ENCODE measurements around the gene BRD3.

The BRD3 gene

DNA sequence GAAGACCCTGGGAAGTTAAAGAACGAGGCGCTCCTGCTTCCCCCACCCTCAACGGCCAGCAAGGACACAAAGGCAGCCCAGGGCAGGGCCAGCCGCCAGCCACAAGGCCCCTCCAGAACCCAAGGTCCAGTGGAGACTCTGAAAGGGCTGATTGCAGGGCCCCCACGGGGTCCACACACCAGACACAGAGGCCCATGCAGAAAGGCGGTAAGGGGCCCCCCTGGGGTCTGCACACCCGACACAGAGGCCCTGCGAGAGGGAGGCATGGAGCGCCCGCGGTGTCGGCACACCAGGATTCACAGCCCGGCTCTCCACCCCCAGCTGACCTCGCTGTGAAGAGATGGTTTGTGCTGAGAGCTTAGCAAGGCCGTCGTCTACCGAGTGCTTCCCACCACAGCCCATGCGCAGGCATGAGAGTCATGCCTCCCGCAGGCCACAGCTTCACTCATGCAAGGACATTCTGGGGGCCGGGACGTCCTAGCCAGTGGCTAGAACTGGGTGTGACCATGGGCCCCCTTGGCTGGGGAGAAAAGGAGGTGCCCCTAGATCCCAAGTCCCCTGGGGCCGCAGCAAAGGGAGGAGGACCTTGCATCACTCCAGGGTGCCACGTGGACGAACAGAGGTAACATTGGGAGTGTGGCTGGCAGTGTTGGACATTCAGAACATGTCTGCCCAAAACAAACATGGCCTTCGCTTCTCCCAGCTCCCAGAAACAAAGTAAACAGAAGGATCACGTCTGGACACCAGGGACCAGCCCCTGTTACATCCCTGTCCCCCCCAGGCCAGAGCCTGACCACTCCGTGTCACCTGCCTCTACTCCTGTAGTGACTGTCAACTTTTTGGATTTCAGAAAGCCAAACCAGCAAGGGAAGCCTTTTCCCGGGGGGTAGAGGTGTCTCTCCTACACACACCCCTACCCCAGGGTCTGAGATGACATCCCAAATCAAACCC, 9.8 kb downstream of the BRD3 start:
- TF ChIP-seq POLR2A (IDR thresholded peaks at IDR 0.05; ENCODE audit: low read depth, low read length): no peak
- no peak for TF ChIP-seq TAF1 (IDR thresholded peaks at IDR 0.05; ENCODE audit: borderline replicate concordance, low read depth, low read length)
- no peak for TF ChIP-seq POLR2AphosphoS5 (IDR thresholded peaks at IDR 0.05; ENCODE audit: low read depth, low read length)
- no peak for FAIRE-seq
- DNase-seq (ENCODE audit: insufficient read length): peak; percentile 17

DNA sequence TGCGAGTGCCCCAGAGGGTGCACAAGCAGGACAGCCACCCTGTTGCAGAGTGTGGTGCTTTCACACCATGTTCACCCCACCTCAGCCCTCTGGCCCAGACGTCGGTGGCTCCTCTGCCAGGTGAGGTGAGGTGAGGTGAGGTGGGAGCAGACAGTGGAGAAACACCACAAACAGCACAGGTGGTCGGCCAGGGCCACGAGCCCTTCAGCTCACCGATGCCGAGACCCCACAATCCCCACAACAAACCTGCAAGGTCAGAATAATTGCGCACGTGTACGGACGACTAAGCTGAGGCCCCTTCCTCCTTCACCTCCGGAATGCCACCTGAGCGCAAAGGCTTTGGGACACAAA, 10.5 kb downstream of the BRD3 start:
- TF ChIP-seq POLR2AphosphoS5 (IDR thresholded peaks at IDR 0.05; ENCODE audit: low read depth, low read length) (no peak), POLR2A (IDR thresholded peaks at IDR 0.05; ENCODE audit: low read depth, low read length) (no peak), TAF1 (IDR thresholded peaks at IDR 0.05; ENCODE audit: borderline replicate concordance, low read depth, low read length) (no peak)
- FAIRE-seq: no peak
- DNase-seq (ENCODE audit: insufficient read length): peak; percentile 4

DNA sequence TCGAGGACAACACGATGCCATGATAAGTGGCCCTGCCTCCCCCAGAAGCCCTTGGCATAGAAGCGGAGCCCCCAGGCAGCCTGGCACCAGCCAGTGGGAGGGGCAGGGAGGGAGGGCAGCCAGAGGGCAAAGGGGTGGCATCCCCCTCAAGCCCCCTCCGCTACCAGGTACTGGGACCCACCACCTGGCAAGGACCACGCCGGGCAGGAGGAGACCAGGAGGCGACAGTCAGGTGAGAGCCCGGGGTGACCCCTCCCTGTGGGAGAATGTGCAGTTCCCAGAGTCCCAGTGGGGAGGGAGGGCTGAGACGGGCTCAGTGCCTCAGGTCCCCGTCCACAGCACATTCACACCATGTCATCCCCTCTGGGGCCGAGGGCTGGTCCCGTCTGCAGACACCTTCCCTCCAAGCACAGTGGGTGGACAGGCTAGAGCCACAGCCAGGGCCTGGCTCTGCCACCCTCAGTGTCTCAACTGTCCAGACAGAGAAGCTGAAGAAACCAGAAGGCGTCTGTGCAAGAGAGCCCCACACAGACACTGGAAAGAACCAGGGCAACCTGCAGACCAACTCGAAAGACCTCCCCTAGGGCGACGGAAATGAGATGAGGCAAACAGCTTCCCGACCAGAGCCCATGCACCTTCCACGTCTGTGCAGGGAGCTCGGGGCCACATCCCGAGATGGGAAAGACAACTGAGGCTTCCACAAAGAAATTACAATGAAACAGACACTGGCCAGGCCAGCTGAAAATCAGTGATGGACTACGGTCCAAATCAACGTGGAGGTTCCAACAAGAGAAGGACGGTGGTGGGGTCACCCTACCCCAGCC, 11.1 kb downstream of the BRD3 start:
- DNase-seq (ENCODE audit: insufficient read length): peak; percentile 10
- TF ChIP-seq POLR2AphosphoS5 (IDR thresholded peaks at IDR 0.05; ENCODE audit: low read depth, low read length) (no peak), POLR2A (IDR thresholded peaks at IDR 0.05; ENCODE audit: low read depth, low read length) (no peak), TAF1 (IDR thresholded peaks at IDR 0.05; ENCODE audit: borderline replicate concordance, low read depth, low read length) (no peak)
- no peak for FAIRE-seq

GRCh38 chr9:134055981-134056461, 11.8 kb downstream of the BRD3 start:
- DNase-seq (ENCODE audit: insufficient read length) (no peak), FAIRE-seq (no peak)
- TF ChIP-seq TAF1 (IDR thresholded peaks at IDR 0.05; ENCODE audit: borderline replicate concordance, low read depth, low read length): no peak
- no peak for TF ChIP-seq POLR2A (IDR thresholded peaks at IDR 0.05; ENCODE audit: low read depth, low read length)
- TF ChIP-seq POLR2AphosphoS5 (IDR thresholded peaks at IDR 0.05; ENCODE audit: low read depth, low read length): no peak

GRCh38 chr9:134054891-134055811, 12.7 kb downstream of the BRD3 start:
- FAIRE-seq (no peak), DNase-seq (ENCODE audit: insufficient read length) (no peak)
- no peak for TF ChIP-seq POLR2AphosphoS5 (IDR thresholded peaks at IDR 0.05; ENCODE audit: low read depth, low read length)
- TF ChIP-seq POLR2A (IDR thresholded peaks at IDR 0.05; ENCODE audit: low read depth, low read length): no peak
- no peak for TF ChIP-seq TAF1 (IDR thresholded peaks at IDR 0.05; ENCODE audit: borderline replicate concordance, low read depth, low read length)

DNA sequence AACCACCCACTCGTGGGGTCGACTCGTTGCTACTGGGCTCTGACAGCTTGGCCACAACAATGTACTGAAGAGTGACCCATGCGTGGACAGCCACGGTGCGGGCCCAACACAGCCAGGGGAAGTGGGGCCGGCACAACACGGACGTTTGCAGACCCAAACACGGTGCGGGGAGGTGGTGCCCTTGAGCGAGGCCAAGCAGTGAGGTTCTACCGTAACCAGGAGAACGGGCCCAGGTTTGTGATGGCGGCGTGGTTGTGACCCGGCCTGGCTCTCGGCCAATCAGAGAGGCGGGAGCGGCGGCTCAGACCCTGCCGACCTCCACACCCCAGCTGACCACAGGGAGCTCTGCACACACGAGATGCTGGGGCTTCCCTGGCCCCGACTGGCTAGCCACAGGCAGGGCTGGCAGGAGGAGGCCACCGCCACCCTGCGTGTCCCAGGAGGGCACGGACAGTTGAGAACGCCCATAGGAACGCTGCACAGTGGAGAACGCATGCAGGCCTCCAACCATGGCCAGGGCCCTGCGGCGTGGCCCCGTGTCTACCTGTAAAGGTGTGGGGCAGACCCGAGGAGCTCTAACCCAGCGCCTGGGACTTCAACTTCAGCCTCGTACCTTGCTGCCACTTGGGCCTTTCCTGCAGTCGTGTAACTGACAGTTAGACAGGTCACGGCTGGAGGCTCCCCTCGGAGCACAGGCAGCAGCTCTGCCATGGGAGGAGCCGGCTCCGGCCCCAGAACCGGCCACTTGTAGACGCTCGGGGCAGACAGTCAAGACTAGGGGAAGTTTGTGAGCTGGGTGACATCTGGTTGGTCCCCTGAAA, 13.7 kb downstream of the BRD3 start:
- TF ChIP-seq TAF1 (IDR thresholded peaks at IDR 0.05; ENCODE audit: borderline replicate concordance, low read depth, low read length): no peak
- no peak for TF ChIP-seq POLR2AphosphoS5 (IDR thresholded peaks at IDR 0.05; ENCODE audit: low read depth, low read length)
- DNase-seq (ENCODE audit: insufficient read length): no peak
- no peak for FAIRE-seq

DNA sequence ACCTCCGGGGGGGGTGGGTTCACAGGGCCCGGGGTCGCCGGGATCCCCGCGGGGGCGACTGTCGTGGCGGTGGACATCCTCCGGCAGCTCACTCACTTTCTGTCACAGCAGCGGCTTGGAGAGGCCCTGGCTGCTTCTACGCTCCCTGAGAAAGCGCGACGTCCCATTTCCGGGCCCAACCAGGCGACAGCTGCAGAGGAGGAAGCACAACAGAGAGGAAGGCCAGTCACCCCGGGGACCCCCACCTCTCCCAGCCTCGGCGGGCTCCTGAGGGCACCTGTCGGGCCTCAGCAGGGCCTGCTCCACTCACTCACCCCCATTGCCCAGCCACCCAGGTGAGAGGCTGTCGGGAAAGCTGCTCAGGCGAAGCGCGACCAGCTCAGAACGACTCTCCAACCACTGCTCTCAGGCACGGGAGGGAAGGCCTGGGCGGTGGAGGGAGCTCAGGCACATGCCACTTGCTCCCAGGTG, 14.4 kb downstream of the BRD3 start:
- FAIRE-seq (no peak), DNase-seq (ENCODE audit: insufficient read length) (no peak)
- TF ChIP-seq TAF1 (IDR thresholded peaks at IDR 0.05; ENCODE audit: borderline replicate concordance, low read depth, low read length): no peak
- no peak for TF ChIP-seq POLR2AphosphoS5 (IDR thresholded peaks at IDR 0.05; ENCODE audit: low read depth, low read length)
- TF ChIP-seq POLR2A (IDR thresholded peaks at IDR 0.05; ENCODE audit: low read depth, low read length): no peak

DNA sequence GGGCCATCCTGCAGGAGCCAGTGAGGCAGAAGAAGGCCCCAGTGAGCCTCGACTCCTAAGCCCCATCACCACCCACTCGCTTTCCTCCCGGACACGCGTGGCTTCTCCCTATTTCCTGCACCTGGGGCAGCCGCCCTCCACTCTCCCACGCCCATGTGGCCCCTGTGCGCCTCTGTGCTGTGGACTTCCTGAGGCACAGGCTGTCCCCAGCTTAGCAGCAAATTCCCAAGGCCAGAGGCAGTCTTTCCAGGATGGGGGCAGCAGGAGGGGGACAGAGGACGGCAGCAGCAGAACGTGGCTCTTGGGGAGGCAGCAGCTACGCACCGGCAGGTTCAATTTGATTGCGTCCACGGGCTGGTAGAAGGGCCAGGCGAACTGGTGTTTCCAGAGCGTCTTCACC, 14.9 kb downstream of the BRD3 start:
- no peak for TF ChIP-seq POLR2A (IDR thresholded peaks at IDR 0.05; ENCODE audit: low read depth, low read length)
- no peak for TF ChIP-seq TAF1 (IDR thresholded peaks at IDR 0.05; ENCODE audit: borderline replicate concordance, low read depth, low read length)
- no peak for TF ChIP-seq POLR2AphosphoS5 (IDR thresholded peaks at IDR 0.05; ENCODE audit: low read depth, low read length)
- no peak for FAIRE-seq

GRCh38 chr9:134052491-134052890, 15.3 kb downstream of the BRD3 start:
- TF ChIP-seq POLR2A (IDR thresholded peaks at IDR 0.05; ENCODE audit: low read depth, low read length) (no peak), TAF1 (IDR thresholded peaks at IDR 0.05; ENCODE audit: borderline replicate concordance, low read depth, low read length) (no peak), POLR2AphosphoS5 (IDR thresholded peaks at IDR 0.05; ENCODE audit: low read depth, low read length) (no peak)
- no peak for DNase-seq (ENCODE audit: insufficient read length)
- FAIRE-seq: no peak

More for the DNA sequence above, 14.9 kb downstream of the BRD3 start:
- no peak for DNase-seq (ENCODE audit: insufficient read length)

- no peak for DNase-seq (ENCODE audit: insufficient read length)
- no peak for TF ChIP-seq POLR2AphosphoS5 (IDR thresholded peaks at IDR 0.05; ENCODE audit: low read depth, low read length)
- no peak for TF ChIP-seq POLR2A (IDR thresholded peaks at IDR 0.05; ENCODE audit: low read depth, low read length)
- no peak for TF ChIP-seq TAF1 (IDR thresholded peaks at IDR 0.05; ENCODE audit: borderline replicate concordance, low read depth, low read length)
- no peak for FAIRE-seq
These were observed 16.5 kb downstream of the BRD3 start for GRCh38 chr9:134051319-134051718.

All from GM12892 (cell line).